PC-9 (cell line): ENCODE data around the gene NPFFR1.

ENCODE experiments used
- EZH2 ChIP-seq: fragments of 200-600 bp; sonication (generic); IDR thresholded peaks from 2 replicates; pipeline ENCODE4 v1.8.0; 2017; ENCODE audit warnings: antibody characterized with exemption, low read depth
- TF ChIP-seq, protein P1 (sequence below): fragments of 200-600 bp; sonication (generic); conservative IDR thresholded peaks from 2 replicates; pipeline ENCODE4 v1.6.1; 2017; ENCODE audit warnings: mixed run types, antibody characterized with exemption, mild to moderate bottlenecking, moderate library complexity

DNA sequence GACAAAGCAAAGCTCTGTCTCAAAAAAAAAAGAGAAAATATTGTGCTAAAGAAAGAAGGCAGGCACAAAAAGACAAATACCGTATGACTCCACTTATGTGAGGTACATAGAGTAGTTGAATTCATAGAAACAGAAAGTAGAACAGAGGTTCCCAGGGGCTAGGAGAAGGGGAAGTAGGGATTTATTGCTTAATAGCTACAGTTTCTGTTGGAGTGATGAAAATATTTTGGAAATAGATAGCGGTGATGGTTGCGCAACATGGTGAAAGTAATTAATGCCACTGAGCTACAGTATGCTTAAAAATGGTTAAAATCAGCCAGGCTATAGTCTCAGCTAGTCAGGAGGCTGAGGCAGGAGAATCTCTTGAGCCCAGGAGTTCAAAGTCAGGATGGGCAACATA is 18.5 kb upstream of the NPFFR1 start:
- TF ChIP-seq, protein P1, sequence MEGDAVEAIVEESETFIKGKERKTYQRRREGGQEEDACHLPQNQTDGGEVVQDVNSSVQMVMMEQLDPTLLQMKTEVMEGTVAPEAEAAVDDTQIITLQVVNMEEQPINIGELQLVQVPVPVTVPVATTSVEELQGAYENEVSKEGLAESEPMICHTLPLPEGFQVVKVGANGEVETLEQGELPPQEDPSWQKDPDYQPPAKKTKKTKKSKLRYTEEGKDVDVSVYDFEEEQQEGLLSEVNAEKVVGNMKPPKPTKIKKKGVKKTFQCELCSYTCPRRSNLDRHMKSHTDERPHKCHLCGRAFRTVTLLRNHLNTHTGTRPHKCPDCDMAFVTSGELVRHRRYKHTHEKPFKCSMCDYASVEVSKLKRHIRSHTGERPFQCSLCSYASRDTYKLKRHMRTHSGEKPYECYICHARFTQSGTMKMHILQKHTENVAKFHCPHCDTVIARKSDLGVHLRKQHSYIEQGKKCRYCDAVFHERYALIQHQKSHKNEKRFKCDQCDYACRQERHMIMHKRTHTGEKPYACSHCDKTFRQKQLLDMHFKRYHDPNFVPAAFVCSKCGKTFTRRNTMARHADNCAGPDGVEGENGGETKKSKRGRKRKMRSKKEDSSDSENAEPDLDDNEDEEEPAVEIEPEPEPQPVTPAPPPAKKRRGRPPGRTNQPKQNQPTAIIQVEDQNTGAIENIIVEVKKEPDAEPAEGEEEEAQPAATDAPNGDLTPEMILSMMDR, result no peak
- TF ChIP-seq EZH2, result no peak
